HUES64 (cell line): ENCODE measurements around the gene RPS3A.
"Not testable (repeated sequence)": the region's sequence is repeated elsewhere in the genome, so short reads cannot be mapped to it uniquely, and the experiment has no call there.

Source experiments
- H3K27ac ChIP-seq: 2 replicates; pipeline ENCODE4 v1.7.0; 2013; ENCODE audit warnings: low read depth, low read length, inconsistent platforms
- H3K27me3 ChIP-seq: 2 replicates; pipeline ENCODE4 v1.6.1; 2013; ENCODE audit warnings: mild to moderate bottlenecking, low read length; ENCODE audit not compliant: insufficient read depth
- H3K36me3 ChIP-seq: 2 replicates; pipeline ENCODE4 v1.6.1; 2013; ENCODE audit warnings: mild to moderate bottlenecking, low read length; ENCODE audit not compliant: insufficient read depth
- H3K4me1 ChIP-seq: 2 replicates; pipeline ENCODE4 v1.6.1; 2013; ENCODE audit warnings: mild to moderate bottlenecking, low read length, moderate library complexity; ENCODE audit not compliant: insufficient read depth
- H3K4me3 ChIP-seq: 2 replicates; pipeline ENCODE4 v1.5.1; 2013; ENCODE audit warnings: mild to moderate bottlenecking, low read length, moderate library complexity
- H3K9ac ChIP-seq: 2 replicates; pipeline ENCODE4 v1.6.1; 2013; ENCODE audit warnings: mild to moderate bottlenecking, low read depth, low read length
- H3K9me3 ChIP-seq: 2 replicates; pipeline ENCODE4 v1.6.1; 2013; ENCODE audit warnings: low read depth, low read length; ENCODE audit not compliant: insufficient read depth
- WGBS: fragments of 150-250, 120-280 bp; methylation state at CpG from one replicate; pipeline ENCODE4 v1.1.7; 2013; ENCODE audit warnings: missing lambda C conversion rate; 5-methylcytosine and 5-hydroxymethylcytosine counted together

The RPS3A gene

GRCh38 chr4:151114986-151115385, 15.6 kb downstream of the RPS3A start:
- Histone ChIP-seq H3K4me3 (no peak overlapping the region), H3K36me3 (peaks cover 40% of the 10 kb centered on the region; the same call in 1 of the 2 replicates), H3K9me3 (no peaks in the 10 kb centered on the region), H3K27me3 (no peaks in the 10 kb centered on the region), H3K27ac (no peak overlapping the region), H3K9ac (no peak overlapping the region), H3K4me1 (no peaks in the 10 kb centered on the region)
- WGBS: 96% methylated on average over 5 of the region's 5 CpGs

- Histone ChIP-seq H3K4me3 (no peak overlapping the region), H3K9me3 (no peaks in the 10 kb centered on the region)
These were observed 18.0 kb downstream of the RPS3A start for GRCh38 chr4:151117371-151117962.

GRCh38 chr4:151129796-151130195, 30.4 kb downstream of the RPS3A start:
- H3K9ac ChIP-seq: no peak overlapping the region
- no peaks in the 10 kb centered on the region for H3K4me1 ChIP-seq
- H3K4me3 ChIP-seq: no peak overlapping the region
- H3K27me3 ChIP-seq: no peaks in the 10 kb centered on the region
- H3K9me3 ChIP-seq: no peaks in the 10 kb centered on the region
- WGBS: 94% methylated on average over 1 of the region's 1 CpG
- H3K36me3 ChIP-seq: peaks cover 85% of the 10 kb centered on the region
- H3K27ac ChIP-seq: no peak overlapping the region

More at GRCh38 chr4:151117371-151117962, 18.0 kb downstream of the RPS3A start:
- H3K9ac ChIP-seq: no peak overlapping the region
- no peaks in the 10 kb centered on the region for H3K27me3 ChIP-seq
- peaks cover 48% of the 10 kb centered on the region for H3K36me3 ChIP-seq
- no peaks in the 10 kb centered on the region for H3K4me1 ChIP-seq
- WGBS: 53% methylated on average over 14 of the region's 14 CpGs
- H3K27ac ChIP-seq: no peak overlapping the region

GRCh38 chr4:151133311-151133710, 33.9 kb downstream of the RPS3A start:
- Histone ChIP-seq H3K9ac (no peak overlapping the region), H3K27ac (no peak overlapping the region), H3K27me3 (no peaks in the 10 kb centered on the region), H3K9me3 (no peaks in the 10 kb centered on the region), H3K4me3 (no peak overlapping the region), H3K4me1 (no peaks in the 10 kb centered on the region), H3K36me3 (peaks cover 83% of the 10 kb centered on the region)
- 94% methylated on average over 5 of the region's 5 CpGs for WGBS

- H3K4me1 ChIP-seq, H3K4me3 ChIP-seq, H3K9ac ChIP-seq, H3K9me3 ChIP-seq, H3K27ac ChIP-seq, H3K27me3 ChIP-seq: not testable (repeated sequence)
- 94% methylated on average over 3 of the region's 3 CpGs for WGBS
- H3K36me3 ChIP-seq: peaks cover 78% of the 10 kb centered on the region
These were observed 36.6 kb downstream of the RPS3A start for GRCh38 chr4:151136048-151136447.

GRCh38 chr4:151139814-151140213, 40.4 kb downstream of the RPS3A start:
- Histone ChIP-seq H3K27me3 (no peaks in the 10 kb centered on the region), H3K27ac (no peak overlapping the region), H3K9me3 (no peaks in the 10 kb centered on the region), H3K4me3 (no peak overlapping the region), H3K4me1 (no peaks in the 10 kb centered on the region), H3K9ac (no peak overlapping the region), H3K36me3 (peaks cover 77% of the 10 kb centered on the region)
- WGBS: 100% methylated on average over 1 of the region's 1 CpG

- no peak overlapping the region for H3K9ac ChIP-seq
- WGBS: 100% methylated on average over 1 of the region's 1 CpG
- H3K4me3 ChIP-seq: no peak overlapping the region
- no peaks in the 10 kb centered on the region for H3K9me3 ChIP-seq
- no peaks in the 10 kb centered on the region for H3K4me1 ChIP-seq
- no peaks in the 10 kb centered on the region for H3K27me3 ChIP-seq
- peaks cover 77% of the 10 kb centered on the region for H3K36me3 ChIP-seq
- H3K27ac ChIP-seq: no peak overlapping the region
These were observed 43.3 kb downstream of the RPS3A start for GRCh38 chr4:151142758-151143157.

GRCh38 chr4:151143162-151143561, 43.7 kb downstream of the RPS3A start:
- H3K4me1 ChIP-seq: no peaks in the 10 kb centered on the region
- H3K27me3 ChIP-seq: no peaks in the 10 kb centered on the region
- H3K9ac ChIP-seq: no peak overlapping the region
- peaks cover 77% of the 10 kb centered on the region for H3K36me3 ChIP-seq
- H3K9me3 ChIP-seq: no peaks in the 10 kb centered on the region
- H3K27ac ChIP-seq: no peak overlapping the region
- no peak overlapping the region for H3K4me3 ChIP-seq
- 97% methylated on average over 2 of the region's 2 CpGs for WGBS

- H3K9me3 ChIP-seq: no peaks in the 10 kb centered on the region
- no peak overlapping the region for H3K27ac ChIP-seq
- H3K27me3 ChIP-seq: no peaks in the 10 kb centered on the region
- H3K4me3 ChIP-seq: no peak overlapping the region
- no peaks in the 10 kb centered on the region for H3K4me1 ChIP-seq
- peaks cover 76% of the 10 kb centered on the region for H3K36me3 ChIP-seq
- 97% methylated on average over 3 of the region's 3 CpGs for WGBS
- H3K9ac ChIP-seq: no peak overlapping the region
These were observed 44.4 kb downstream of the RPS3A start for GRCh38 chr4:151143811-151144210.

GRCh38 chr4:151144329-151145072, 45.1 kb downstream of the RPS3A start:
- peaks cover 78% of the 10 kb centered on the region for H3K36me3 ChIP-seq
- H3K4me1 ChIP-seq: no peaks in the 10 kb centered on the region
- no peaks in the 10 kb centered on the region for H3K27me3 ChIP-seq
- H3K4me3 ChIP-seq: no peak overlapping the region
- no peaks in the 10 kb centered on the region for H3K9me3 ChIP-seq
- 96% methylated on average over 5 of the region's 5 CpGs for WGBS
- H3K9ac ChIP-seq: no peak overlapping the region
- H3K27ac ChIP-seq: no peak overlapping the region

- no peaks in the 10 kb centered on the region for H3K27me3 ChIP-seq
- no peak overlapping the region for H3K4me3 ChIP-seq
- peaks cover 60% of the 10 kb centered on the region for H3K36me3 ChIP-seq
- WGBS: 94% methylated on average over 2 of the region's 3 CpGs
- no peak overlapping the region for H3K27ac ChIP-seq
- no peak overlapping the region for H3K9ac ChIP-seq
- H3K4me1 ChIP-seq: no peaks in the 10 kb centered on the region
- no peaks in the 10 kb centered on the region for H3K9me3 ChIP-seq
These were observed 47.6 kb downstream of the RPS3A start for GRCh38 chr4:151147000-151147399.
